ENCODE data around the gene WDR90.

The WDR90 gene

DNA sequence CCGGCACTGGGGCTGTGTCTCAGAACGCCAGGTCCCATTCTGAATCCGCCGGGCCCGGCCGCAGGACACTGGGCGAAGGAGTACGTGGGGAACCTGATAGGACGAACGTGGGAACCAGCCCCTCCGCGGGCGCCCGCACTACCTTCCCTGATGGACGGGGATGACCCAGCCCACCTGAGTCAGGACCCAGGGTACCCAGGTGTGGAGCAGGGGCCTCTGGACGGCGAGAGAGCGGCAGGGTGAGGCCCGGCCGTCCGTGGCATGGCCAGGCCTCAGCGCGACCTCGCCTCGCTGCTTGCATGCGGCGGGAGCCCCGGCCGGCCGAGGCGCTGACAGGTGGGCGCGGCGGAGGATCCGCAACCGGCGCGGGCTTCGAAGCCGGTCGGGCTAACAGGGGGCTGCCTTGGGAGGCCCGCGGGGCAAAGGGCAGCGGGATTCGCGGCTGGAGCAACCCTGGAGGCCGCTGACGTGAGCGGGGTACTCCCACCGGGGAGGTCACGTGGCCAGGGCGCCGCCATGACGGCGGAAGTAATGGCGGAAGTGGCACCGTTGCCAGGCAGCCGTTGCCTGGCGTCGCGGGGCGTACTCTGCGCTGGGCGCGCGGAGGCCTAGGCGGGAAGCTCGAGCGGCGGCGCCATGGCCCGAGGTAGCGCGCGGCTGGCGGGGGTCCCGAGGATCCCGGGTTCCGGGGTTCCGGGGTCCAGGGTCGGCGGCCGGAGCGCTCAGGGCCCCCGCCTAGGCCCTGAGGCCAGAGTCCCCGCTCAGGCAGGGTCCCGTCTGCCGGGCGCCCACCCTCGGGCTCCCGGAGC lies at the start of gene WDR90:
WDR90 (plus strand) TSS at position 585 of the 809 bp plus-strand sequence; CDS start at position 637, 52 bp downstream.
- no peaks in the 10 kb centered on the region for H3K36me3 ChIP-seq (ENCODE audit: control insufficient read depth, insufficient read depth, low read length)
- no peaks in the 10 kb centered on the region for H3K27me3 ChIP-seq (ENCODE audit: control insufficient read depth, insufficient read depth, low read length)
- H3K9ac ChIP-seq (ENCODE audit: low read length): peak within 1 kb of the TSS; percentile 81
- H3K4me3 ChIP-seq (ENCODE audit: low read length): peak within 1 kb of the TSS; percentile 71
- H3K9me3 ChIP-seq (ENCODE audit: control insufficient read depth, low read length): no peaks in the 10 kb centered on the region
- H3K4me1 ChIP-seq (ENCODE audit: control insufficient read depth, insufficient read depth, low read length): peaks cover 54% of the 10 kb centered on the region

DNA sequence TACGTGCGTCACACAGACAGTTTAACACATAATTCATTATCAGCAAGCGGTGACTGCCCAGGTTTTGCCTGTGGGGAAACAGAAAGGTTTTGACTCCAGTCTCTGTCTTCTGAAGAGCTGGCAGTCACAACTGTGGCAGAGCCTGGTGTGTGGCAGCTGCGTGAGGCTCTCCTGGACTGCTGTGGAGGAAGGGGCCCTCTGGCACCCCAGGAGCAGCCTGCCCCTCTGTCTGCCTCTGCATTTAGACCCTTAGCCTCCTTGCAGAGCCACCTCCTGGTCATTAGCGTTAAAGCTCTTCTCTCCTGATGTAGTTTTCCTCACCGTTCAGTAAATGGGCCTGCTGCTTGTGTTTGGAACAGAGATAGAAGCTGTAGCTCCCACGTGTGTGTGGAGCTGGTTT lies 48.4 kb upstream of the WDR90 start:
- no peak overlapping the region for H3K4me3 ChIP-seq (ENCODE audit: low read length)
- H3K27me3 ChIP-seq (ENCODE audit: control insufficient read depth, insufficient read depth, low read length): no peaks in the 10 kb centered on the region
- H3K4me1 ChIP-seq (ENCODE audit: control insufficient read depth, insufficient read depth, low read length): peaks cover 16% of the 10 kb centered on the region
- H3K9me3 ChIP-seq (ENCODE audit: control insufficient read depth, low read length): no peaks in the 10 kb centered on the region
- no peaks in the 10 kb centered on the region for H3K36me3 ChIP-seq (ENCODE audit: control insufficient read depth, insufficient read depth, low read length)
- no peak overlapping the region for H3K9ac ChIP-seq (ENCODE audit: low read length)

DNA sequence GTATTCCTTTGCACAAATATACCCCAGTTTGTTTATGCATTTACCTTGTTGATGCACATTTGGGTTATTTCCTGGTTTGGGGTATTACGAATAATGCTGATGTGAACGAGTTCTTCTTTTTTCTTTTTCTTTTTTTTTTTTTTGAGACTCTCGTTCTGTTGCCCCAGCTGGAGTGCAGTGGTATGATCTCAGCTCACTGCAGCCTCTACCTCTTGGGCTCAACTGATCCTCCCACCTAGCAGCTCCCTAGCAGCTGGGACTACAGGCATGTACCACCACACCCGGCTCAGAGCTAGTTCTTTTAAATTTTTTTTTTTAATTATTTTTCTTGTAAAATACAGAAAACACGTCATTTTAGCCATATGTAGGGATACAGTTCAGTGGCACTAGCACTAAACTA lies 45.2 kb upstream of the WDR90 start:
- no peaks in the 10 kb centered on the region for H3K27me3 ChIP-seq (ENCODE audit: control insufficient read depth, insufficient read depth, low read length)
- H3K9ac ChIP-seq (ENCODE audit: low read length): no peak overlapping the region

DNA sequence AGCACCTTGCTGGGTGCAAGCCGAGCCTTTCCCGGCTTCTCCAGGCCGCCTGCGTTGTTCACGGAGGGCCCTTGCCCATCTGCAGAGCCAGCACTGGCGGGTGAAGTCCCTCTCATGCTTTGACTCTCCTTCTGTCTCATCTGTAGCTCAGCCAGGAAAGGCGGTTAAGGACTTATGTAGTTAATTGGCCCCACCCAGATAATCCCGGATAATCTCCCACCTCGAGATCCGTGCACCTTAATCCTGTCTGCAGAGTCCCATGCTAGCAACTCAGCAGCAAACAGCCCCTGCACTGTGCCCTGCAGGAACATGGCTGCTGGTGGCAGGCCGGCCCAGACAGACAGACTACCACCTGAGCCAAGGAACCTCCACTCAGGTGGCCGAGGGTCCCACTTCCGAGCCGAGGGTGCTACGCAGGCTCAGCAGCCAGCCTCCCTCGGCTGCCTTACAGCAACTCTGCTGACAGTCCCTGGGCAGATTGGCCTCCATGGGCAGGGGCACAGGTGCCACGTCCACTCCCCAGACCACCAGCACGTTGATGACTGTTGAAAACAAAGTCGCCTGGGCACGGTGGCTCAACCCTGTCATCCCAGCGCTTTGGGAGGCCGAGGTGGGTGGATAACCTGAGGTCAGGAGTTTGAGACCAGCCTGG lies 42.4 kb upstream of the WDR90 start:
- Histone ChIP-seq H3K27me3 (ENCODE audit: control insufficient read depth, insufficient read depth, low read length) (no peaks in the 10 kb centered on the region), H3K4me1 (ENCODE audit: control insufficient read depth, insufficient read depth, low read length) (peaks cover 24% of the 10 kb centered on the region), H3K4me3 (ENCODE audit: low read length) (no peak overlapping the region), H3K9me3 (ENCODE audit: control insufficient read depth, low read length) (no peaks in the 10 kb centered on the region), H3K9ac (ENCODE audit: low read length) (no peak overlapping the region), H3K36me3 (ENCODE audit: control insufficient read depth, insufficient read depth, low read length) (no peaks in the 10 kb centered on the region)

More for the DNA sequence above, 45.2 kb upstream of the WDR90 start:
- Histone ChIP-seq H3K36me3 (ENCODE audit: control insufficient read depth, insufficient read depth, low read length) (no peaks in the 10 kb centered on the region), H3K4me3 (ENCODE audit: low read length) (no peak overlapping the region), H3K9me3 (ENCODE audit: control insufficient read depth, low read length) (no peaks in the 10 kb centered on the region), H3K4me1 (ENCODE audit: control insufficient read depth, insufficient read depth, low read length) (peaks cover 12% of the 10 kb centered on the region)

GRCh38 chr16:608019-608418 lies 41.1 kb upstream of the WDR90 start:
- no peaks in the 10 kb centered on the region for H3K27me3 ChIP-seq (ENCODE audit: control insufficient read depth, insufficient read depth, low read length)
- peaks cover 24% of the 10 kb centered on the region for H3K4me1 ChIP-seq (ENCODE audit: control insufficient read depth, insufficient read depth, low read length)
- H3K9me3 ChIP-seq (ENCODE audit: control insufficient read depth, low read length): no peaks in the 10 kb centered on the region
- no peaks in the 10 kb centered on the region for H3K36me3 ChIP-seq (ENCODE audit: control insufficient read depth, insufficient read depth, low read length)
- no peak overlapping the region for H3K9ac ChIP-seq (ENCODE audit: low read length)
- no peak overlapping the region for H3K4me3 ChIP-seq (ENCODE audit: low read length)

DNA sequence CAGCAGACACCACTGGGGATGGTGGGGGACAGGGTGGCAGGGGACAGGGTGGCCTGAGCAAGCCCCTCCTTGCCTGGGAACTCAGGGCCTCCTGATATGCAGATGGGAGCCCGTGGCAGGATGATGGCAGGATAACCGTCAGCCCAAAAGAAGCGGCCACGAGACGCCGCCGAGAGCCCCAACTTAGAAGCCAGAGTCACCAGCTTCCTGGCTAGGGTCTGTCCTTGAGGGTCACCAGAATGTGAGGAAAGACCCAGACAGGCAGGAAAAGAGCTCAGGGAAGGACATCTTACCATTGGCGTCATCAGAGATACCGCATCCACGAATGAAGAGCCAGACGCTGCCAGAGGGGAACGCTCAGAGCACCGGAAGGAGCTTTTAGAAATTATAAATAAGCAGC lies 39.8 kb upstream of the WDR90 start:
- Histone ChIP-seq H3K36me3 (ENCODE audit: control insufficient read depth, insufficient read depth, low read length) (no peaks in the 10 kb centered on the region), H3K4me1 (ENCODE audit: control insufficient read depth, insufficient read depth, low read length) (peaks cover 24% of the 10 kb centered on the region), H3K4me3 (ENCODE audit: low read length) (no peak overlapping the region), H3K9me3 (ENCODE audit: control insufficient read depth, low read length) (no peaks in the 10 kb centered on the region), H3K27me3 (ENCODE audit: control insufficient read depth, insufficient read depth, low read length) (no peaks in the 10 kb centered on the region), H3K9ac (ENCODE audit: low read length) (no peak overlapping the region)

- no peaks in the 10 kb centered on the region for H3K27me3 ChIP-seq (ENCODE audit: control insufficient read depth, insufficient read depth, low read length)
- peak overlapping the region; percentile 22 for H3K9ac ChIP-seq (ENCODE audit: low read length)
- H3K4me1 ChIP-seq (ENCODE audit: control insufficient read depth, insufficient read depth, low read length): peaks cover 24% of the 10 kb centered on the region
- no peaks in the 10 kb centered on the region for H3K9me3 ChIP-seq (ENCODE audit: control insufficient read depth, low read length)
- H3K4me3 ChIP-seq (ENCODE audit: low read length): no peak overlapping the region
- no peaks in the 10 kb centered on the region for H3K36me3 ChIP-seq (ENCODE audit: control insufficient read depth, insufficient read depth, low read length)
These were observed 39.2 kb upstream of the WDR90 start for GRCh38 chr16:609984-610383.

DNA sequence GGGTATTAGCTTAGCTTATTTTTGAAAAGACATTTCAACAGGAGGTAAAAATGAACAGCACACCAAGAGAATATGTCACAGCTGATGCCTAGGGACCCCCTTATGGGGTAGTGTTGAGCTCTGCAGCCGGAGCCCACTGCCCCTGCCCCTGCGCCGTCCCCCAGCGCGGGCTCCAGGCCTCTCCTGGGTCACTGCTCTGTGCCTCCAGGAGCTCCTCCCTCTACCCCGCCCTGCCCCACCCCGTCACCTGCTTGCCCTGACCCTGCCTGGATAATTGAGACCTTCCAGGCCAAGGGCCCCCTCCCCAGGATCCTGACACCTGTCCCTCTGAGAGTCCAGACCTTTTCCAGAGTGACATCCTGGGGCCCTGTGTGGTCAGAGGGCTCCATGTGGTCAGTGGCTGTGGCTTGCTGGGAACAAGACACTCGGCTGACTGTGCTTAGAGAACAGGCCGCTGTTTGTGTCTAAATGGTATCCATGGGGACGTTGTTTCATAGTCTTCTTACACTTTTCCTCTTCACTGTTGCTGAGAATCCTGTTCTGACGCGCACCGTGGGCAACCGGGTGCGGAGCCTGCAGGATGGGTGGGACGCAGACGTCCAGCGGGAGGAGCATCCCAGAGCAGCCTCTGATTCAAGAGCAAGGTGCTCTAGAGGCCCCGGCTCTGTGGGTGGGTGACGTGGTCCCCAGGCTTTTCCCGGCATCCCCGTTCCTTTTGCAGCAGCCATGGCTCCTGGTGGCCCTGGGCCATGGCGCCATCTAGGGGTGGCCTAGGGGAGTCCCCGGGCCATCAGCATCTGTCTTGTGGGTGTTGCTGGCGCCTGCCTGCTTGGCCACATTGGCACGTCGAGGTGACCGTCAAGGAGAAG lies 38.4 kb upstream of the WDR90 start:
- Histone ChIP-seq H3K27me3 (ENCODE audit: control insufficient read depth, insufficient read depth, low read length) (no peaks in the 10 kb centered on the region), H3K9ac (ENCODE audit: low read length) (peak overlapping the region; percentile 22), H3K4me1 (ENCODE audit: control insufficient read depth, insufficient read depth, low read length) (peaks cover 24% of the 10 kb centered on the region), H3K9me3 (ENCODE audit: control insufficient read depth, low read length) (no peaks in the 10 kb centered on the region), H3K36me3 (ENCODE audit: control insufficient read depth, insufficient read depth, low read length) (no peaks in the 10 kb centered on the region), H3K4me3 (ENCODE audit: low read length) (no peak overlapping the region)

DNA sequence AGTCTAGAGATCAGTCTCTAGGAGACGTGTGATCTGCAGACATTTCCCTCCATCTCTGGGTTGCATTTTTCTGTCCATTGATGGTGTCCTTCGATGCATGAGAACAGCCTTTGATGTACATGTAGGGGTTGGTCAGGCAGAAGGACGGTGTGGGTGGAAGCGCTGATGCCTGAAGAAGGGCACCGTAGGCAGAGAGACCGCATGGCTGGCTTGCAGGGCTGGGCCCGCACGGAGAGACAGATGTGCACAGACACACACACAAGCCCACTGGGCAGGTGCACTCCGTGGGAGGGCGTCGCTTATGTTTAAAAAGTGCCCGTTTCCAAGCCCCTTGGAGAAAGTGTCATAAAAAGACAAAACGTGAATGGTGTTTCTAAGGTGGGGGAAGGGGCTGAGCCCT lies 34.0 kb upstream of the WDR90 start:
- Histone ChIP-seq H3K4me3 (ENCODE audit: low read length) (no peak overlapping the region), H3K9me3 (ENCODE audit: control insufficient read depth, low read length) (no peaks in the 10 kb centered on the region), H3K9ac (ENCODE audit: low read length) (no peak overlapping the region), H3K36me3 (ENCODE audit: control insufficient read depth, insufficient read depth, low read length) (no peaks in the 10 kb centered on the region), H3K27me3 (ENCODE audit: control insufficient read depth, insufficient read depth, low read length) (no peaks in the 10 kb centered on the region), H3K4me1 (ENCODE audit: control insufficient read depth, insufficient read depth, low read length) (peaks cover 23% of the 10 kb centered on the region)

- Histone ChIP-seq H3K27me3 (ENCODE audit: control insufficient read depth, insufficient read depth, low read length) (no peaks in the 10 kb centered on the region), H3K9ac (ENCODE audit: low read length) (no peak overlapping the region), H3K4me1 (ENCODE audit: control insufficient read depth, insufficient read depth, low read length) (peaks cover 18% of the 10 kb centered on the region), H3K4me3 (ENCODE audit: low read length) (no peak overlapping the region), H3K9me3 (ENCODE audit: control insufficient read depth, low read length) (no peaks in the 10 kb centered on the region), H3K36me3 (ENCODE audit: control insufficient read depth, insufficient read depth, low read length) (no peaks in the 10 kb centered on the region)
These were observed 32.2 kb upstream of the WDR90 start for GRCh38 chr16:616733-617586.

DNA sequence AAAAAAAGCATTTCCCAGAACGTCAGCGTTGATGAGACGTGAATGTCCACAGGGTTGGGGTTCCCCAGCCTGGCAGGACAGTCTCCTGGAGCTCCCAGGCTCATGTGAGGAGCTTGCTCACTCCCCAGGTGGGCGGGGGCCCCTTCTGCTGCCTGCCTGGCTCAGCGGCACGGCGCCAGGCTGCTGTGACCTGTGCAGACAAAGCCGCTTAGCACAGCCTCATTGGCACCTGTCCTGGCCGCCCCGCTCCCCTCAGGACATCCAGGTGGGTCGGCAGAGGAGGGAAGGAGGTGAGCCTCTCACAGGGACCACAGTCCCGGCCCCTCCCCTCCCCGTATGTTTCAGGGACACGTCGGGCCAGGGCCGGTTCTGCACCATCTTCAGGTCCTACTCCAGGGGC lies 31.3 kb upstream of the WDR90 start:
- no peaks in the 10 kb centered on the region for H3K27me3 ChIP-seq (ENCODE audit: control insufficient read depth, insufficient read depth, low read length)
- no peaks in the 10 kb centered on the region for H3K36me3 ChIP-seq (ENCODE audit: control insufficient read depth, insufficient read depth, low read length)
- H3K9me3 ChIP-seq (ENCODE audit: control insufficient read depth, low read length): no peaks in the 10 kb centered on the region
- H3K4me3 ChIP-seq (ENCODE audit: low read length): no peak overlapping the region
- H3K9ac ChIP-seq (ENCODE audit: low read length): no peak overlapping the region
- H3K4me1 ChIP-seq (ENCODE audit: control insufficient read depth, insufficient read depth, low read length): peaks cover 23% of the 10 kb centered on the region

Data from mucosa of stomach (tissue), 1 donor.